ENCODE data around the gene HDAC3.

Gene HDAC3

DNA sequence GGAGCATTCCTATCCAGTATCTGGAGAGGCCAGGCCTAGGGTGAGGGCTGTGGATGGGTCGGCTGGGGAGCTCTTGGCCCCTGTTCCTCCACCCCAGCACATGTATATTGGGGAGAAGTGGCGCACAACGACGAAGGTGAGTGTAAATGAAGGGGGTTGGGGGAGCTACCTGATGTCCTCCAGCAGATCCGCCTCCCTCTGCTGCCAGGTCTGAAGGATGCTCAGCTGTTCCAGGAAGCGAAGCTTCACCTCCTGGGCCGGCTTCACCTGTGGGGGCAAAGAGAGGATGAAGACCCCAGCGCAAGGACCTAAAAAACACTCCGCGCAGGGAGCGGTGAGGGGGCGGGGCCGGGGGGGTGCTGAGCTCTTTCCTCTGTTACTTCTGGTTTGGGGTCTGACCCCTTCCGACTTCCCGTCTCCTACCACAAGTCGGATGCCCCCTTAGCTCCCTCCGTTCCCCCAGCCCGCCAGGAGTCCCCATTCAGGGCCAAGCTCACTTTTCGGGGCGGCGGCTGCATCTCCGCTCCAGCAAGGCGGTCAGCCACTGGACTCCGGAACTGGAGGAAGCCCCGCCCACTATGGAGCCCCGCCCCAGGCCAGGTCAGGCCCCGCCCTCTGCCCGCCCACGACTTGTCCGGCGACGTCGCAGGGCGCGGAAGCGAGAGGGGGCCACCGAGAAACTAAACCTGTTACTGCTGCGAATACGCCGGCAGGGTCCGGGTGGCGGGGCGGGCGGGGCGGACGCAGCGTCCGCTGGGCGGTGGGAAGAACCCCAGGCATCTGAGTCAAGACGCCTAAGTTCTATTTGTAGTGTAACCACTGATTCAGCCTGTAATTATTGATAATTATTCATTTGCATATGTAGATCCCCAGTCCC lies 14.4 kb upstream of the HDAC3 start, which contains the start of gene FCHSD1:
TSS of gene FCHSD1 (minus strand) at position 568 of the 877 bp plus-strand sequence. CDS start at position 518, 50 bp downstream.
- peak within 1 kb of the TSS; percentile 63 for H3K4me3 ChIP-seq (replicated peaks; ENCODE audit: low read depth, low read length)
- TF ChIP-seq, protein P1, sequence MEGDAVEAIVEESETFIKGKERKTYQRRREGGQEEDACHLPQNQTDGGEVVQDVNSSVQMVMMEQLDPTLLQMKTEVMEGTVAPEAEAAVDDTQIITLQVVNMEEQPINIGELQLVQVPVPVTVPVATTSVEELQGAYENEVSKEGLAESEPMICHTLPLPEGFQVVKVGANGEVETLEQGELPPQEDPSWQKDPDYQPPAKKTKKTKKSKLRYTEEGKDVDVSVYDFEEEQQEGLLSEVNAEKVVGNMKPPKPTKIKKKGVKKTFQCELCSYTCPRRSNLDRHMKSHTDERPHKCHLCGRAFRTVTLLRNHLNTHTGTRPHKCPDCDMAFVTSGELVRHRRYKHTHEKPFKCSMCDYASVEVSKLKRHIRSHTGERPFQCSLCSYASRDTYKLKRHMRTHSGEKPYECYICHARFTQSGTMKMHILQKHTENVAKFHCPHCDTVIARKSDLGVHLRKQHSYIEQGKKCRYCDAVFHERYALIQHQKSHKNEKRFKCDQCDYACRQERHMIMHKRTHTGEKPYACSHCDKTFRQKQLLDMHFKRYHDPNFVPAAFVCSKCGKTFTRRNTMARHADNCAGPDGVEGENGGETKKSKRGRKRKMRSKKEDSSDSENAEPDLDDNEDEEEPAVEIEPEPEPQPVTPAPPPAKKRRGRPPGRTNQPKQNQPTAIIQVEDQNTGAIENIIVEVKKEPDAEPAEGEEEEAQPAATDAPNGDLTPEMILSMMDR (IDR thresholded peaks at IDR 0.05; ENCODE audit: low read depth, low read length, missing control alignments): no peak
- DNase-seq (ENCODE audit: extremely low read depth, low read depth): peak; percentile 47

DNA sequence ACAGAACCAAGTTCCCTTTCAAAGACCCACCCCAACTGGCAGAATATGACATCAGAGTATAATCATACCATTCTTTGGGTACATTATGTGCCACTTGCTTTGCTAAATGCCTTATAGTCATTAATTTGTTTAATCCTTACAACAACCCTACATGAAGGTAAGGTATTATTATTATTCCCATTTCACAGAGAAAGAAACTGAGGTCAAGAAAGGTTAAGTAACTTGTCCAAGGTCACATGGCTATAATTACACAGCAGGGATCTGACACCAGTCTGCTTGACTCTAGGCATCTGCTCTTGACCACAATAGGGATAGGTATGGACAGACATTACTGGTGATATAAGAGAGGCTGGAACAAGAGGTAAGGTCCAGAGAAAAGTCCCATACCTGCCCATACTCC lies 13.3 kb upstream of the HDAC3 start:
- H3K4me3 ChIP-seq (replicated peaks; ENCODE audit: low read depth, low read length): no peak overlapping the region
- TF ChIP-seq, protein P1 (IDR thresholded peaks at IDR 0.05; ENCODE audit: low read depth, low read length, missing control alignments): no peak
- no peak for DNase-seq (ENCODE audit: extremely low read depth, low read depth)

DNA sequence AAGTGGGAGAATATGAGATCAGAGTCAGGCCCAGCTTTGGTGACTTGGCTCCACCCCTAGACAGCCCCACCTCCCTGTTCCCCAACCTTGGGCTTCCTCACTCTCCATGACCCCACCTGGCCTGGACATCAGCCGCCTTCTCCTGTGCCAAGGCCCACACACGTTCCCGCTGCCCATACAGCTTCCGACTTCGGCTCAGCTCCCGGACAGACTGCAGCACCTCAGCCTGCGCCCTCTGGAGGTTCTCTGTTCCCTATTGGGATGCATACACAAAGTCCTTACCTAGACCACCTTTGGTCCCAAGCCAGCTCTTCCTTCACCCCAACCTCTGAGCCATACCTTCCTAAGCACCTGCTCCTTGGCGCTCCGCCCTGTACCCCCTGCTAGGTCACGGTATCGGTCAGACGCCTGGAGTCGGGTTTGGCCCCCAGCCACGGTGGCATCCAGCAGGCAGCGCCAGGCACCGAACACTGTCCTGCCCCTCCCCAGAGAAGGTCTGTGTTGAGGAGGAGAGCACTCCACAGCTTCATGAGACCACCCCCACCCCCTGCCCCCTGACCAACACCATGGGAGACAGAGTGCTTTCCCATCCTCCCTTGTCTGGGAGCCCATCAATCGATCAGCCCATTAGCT lies 12.5 kb upstream of the HDAC3 start:
- DNase-seq (ENCODE audit: extremely low read depth, low read depth): no peak
- H3K4me3 ChIP-seq (replicated peaks; ENCODE audit: low read depth, low read length): no peak overlapping the region

DNA sequence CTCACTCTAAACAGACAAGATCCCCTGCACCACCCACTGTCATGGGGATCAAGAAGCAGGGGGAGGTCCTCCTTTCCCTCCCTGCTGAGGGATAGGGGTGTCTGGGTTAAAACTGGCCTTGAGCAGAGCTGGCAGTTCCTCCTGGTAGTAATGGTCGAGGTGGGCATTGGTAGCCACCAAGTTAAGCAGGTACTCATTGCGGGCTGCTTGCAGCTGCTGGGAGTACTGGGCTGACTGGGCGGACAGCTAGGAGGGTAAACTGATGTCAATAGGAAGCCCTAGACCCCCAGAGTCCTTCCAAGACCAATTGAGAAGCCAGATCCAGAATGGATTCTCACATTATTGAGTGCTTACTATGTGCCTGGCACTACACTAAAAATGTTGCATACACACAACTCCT lies 11.2 kb upstream of the HDAC3 start:
- TF ChIP-seq, protein P1 (IDR thresholded peaks at IDR 0.05; ENCODE audit: low read depth, low read length, missing control alignments): no peak
- no peak overlapping the region for H3K4me3 ChIP-seq (replicated peaks; ENCODE audit: low read depth, low read length)
- DNase-seq (ENCODE audit: extremely low read depth, low read depth): no peak

More for the DNA sequence above, 12.5 kb upstream of the HDAC3 start:
- TF ChIP-seq, protein P1 (IDR thresholded peaks at IDR 0.05; ENCODE audit: low read depth, low read length, missing control alignments): no peak

DNA sequence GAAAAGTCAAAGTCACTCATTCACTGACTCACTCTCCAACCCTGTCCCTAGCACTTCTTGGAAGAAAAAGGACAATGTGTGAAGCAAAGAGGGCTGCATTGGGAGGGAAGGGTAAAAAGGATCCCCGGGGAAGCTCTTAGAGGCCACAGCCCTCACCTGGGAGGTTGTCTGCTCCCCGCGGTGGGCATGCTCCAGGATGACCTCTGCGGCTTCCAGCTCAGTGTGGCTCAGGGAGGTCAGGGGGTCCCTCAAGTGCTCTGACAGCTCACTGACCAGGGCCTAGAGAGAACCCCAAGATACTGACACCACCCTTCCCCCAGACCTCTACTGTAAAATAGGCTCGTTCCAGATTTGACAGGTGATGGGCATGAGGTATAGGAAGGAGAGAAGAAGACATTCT lies 10.6 kb upstream of the HDAC3 start:
- no peak for DNase-seq (ENCODE audit: extremely low read depth, low read depth)
- TF ChIP-seq, protein P1 (IDR thresholded peaks at IDR 0.05; ENCODE audit: low read depth, low read length, missing control alignments): no peak
- no peak overlapping the region for H3K4me3 ChIP-seq (replicated peaks; ENCODE audit: low read depth, low read length)

DNA sequence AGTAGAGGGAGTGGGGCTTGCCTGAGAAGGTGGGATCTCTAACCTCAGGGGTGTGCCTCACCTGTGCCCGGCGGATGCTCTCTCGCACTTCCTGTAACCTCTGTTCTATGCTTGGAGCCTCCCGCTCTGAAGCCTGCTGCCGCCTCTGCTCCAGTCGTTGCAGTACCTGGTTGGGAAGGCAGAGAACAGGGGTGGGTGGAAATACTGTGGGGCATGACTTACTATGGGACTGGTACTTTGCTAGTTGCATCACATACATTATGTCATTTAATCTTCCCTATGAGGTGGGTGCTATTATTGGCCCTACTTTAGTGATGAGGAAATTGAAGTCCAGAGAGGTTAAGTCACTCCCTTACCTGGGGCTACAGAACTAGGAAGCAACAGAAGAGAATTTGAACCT lies 9.4 kb upstream of the HDAC3 start:
- DNase-seq (ENCODE audit: extremely low read depth, low read depth): no peak
- no peak overlapping the region for H3K4me3 ChIP-seq (replicated peaks; ENCODE audit: low read depth, low read length)
- TF ChIP-seq, protein P1 (IDR thresholded peaks at IDR 0.05; ENCODE audit: low read depth, low read length, missing control alignments): no peak
